Measurements from ENCODE around the gene HNRNPUL2.

The HNRNPUL2 gene

GRCh38 chr11:62712861-62713260, 14.4 kb downstream of the HNRNPUL2 start:
- Histone ChIP-seq H3K27me3 (ENCODE audit: insufficient read depth, low read length) (no peaks in the 10 kb centered on the region), H2BK5ac (ENCODE audit: low read depth, low read length, poor library complexity) (no peak overlapping the region), H3K79me2 (ENCODE audit: control insufficient read depth, insufficient read depth, low read length, poor library complexity) (peaks cover 8% of the 10 kb centered on the region), H4K8ac (ENCODE audit: low read depth, low read length) (no peak overlapping the region), H3K18ac (ENCODE audit: low read length) (no peak overlapping the region), H2AK5ac (ENCODE audit: low read length) (no peak overlapping the region), H3K4me3 (ENCODE audit: low read depth, low read length) (no peak overlapping the region), H2BK12ac (ENCODE audit: low read length) (no peak overlapping the region), H2BK120ac (ENCODE audit: insufficient read depth, low read length, poor library complexity) (no peak overlapping the region), H3K79me1 (ENCODE audit: low read length) (peaks cover 15% of the 10 kb centered on the region), H3K4ac (ENCODE audit: low read depth, low read length) (no peak overlapping the region), H3K9ac (ENCODE audit: low read length) (no peak overlapping the region), H3K14ac (ENCODE audit: low read length) (no peak overlapping the region), H4K12ac (ENCODE audit: low read depth, low read length) (no peak overlapping the region), H3K4me2 (ENCODE audit: low read length) (no peak overlapping the region), H3K9me3 (ENCODE audit: insufficient read depth, low read depth, low read length) (peaks cover 1% of the 10 kb centered on the region), H3K27ac (ENCODE audit: low read depth, low read length) (no peak overlapping the region), H2AFZ (ENCODE audit: insufficient read depth, low read length, poor library complexity) (no peak overlapping the region), H3K23ac (ENCODE audit: low read length) (no peak overlapping the region), H3K36me3 (ENCODE audit: control insufficient read depth in 1 of 2, insufficient read depth in 2 of 2, low read length in 2 of 2) (peaks cover 24 to 50% of the 10 kb centered on the region in 2 experiments), H3K4me1 (ENCODE audit: control insufficient read depth in 1 of 2, insufficient read depth in 2 of 2, low read length in 2 of 2) (peaks cover 11 to 15% of the 10 kb centered on the region in 2 experiments), H4K91ac (ENCODE audit: low read depth, low read length) (no peak overlapping the region)
- no peak for DNase-seq
- WGBS (ENCODE audit: extremely low coverage, insufficient coverage, insufficient read length) = no CpG with 5 or more reads among the region's 3 CpGs

GRCh38 chr11:62712276-62712812, 14.9 kb downstream of the HNRNPUL2 start:
- no peak overlapping the region for H2BK5ac ChIP-seq (ENCODE audit: low read depth, low read length, poor library complexity)
- H4K8ac ChIP-seq (ENCODE audit: low read depth, low read length) = no peak overlapping the region
- no CpG with 5 or more reads among the region's 6 CpGs for WGBS (ENCODE audit: extremely low coverage, insufficient coverage, insufficient read length)
- no peak overlapping the region for H2BK120ac ChIP-seq (ENCODE audit: insufficient read depth, low read length, poor library complexity)
- H3K79me1 ChIP-seq (ENCODE audit: low read length) = peaks cover 15% of the 10 kb centered on the region
- no peaks in the 10 kb centered on the region for H3K27me3 ChIP-seq (ENCODE audit: insufficient read depth, low read length)
- no peak overlapping the region for H3K4me2 ChIP-seq (ENCODE audit: low read length)
- H3K18ac ChIP-seq (ENCODE audit: low read length) = no peak overlapping the region
- H3K4me1 ChIP-seq (ENCODE audit: control insufficient read depth in 1 of 2, insufficient read depth in 2 of 2, low read length in 2 of 2) = peaks cover 12 to 17% of the 10 kb centered on the region in 2 experiments
- peaks cover 20 to 45% of the 10 kb centered on the region in 2 experiments for H3K36me3 ChIP-seq (ENCODE audit: control insufficient read depth in 1 of 2, insufficient read depth in 2 of 2, low read length in 2 of 2)
- H3K27ac ChIP-seq (ENCODE audit: low read depth, low read length) = no peak overlapping the region
- no peak overlapping the region for H4K91ac ChIP-seq (ENCODE audit: low read depth, low read length)
- H3K4ac ChIP-seq (ENCODE audit: low read depth, low read length) = no peak overlapping the region
- H3K9ac ChIP-seq (ENCODE audit: low read length) = no peak overlapping the region
- no peak overlapping the region for H2BK12ac ChIP-seq (ENCODE audit: low read length)
- H3K79me2 ChIP-seq (ENCODE audit: control insufficient read depth, insufficient read depth, low read length, poor library complexity) = peaks cover 8% of the 10 kb centered on the region
- H3K9me3 ChIP-seq (ENCODE audit: insufficient read depth, low read depth, low read length) = peaks cover 1% of the 10 kb centered on the region
- no peak overlapping the region for H4K12ac ChIP-seq (ENCODE audit: low read depth, low read length)
- H3K4me3 ChIP-seq (ENCODE audit: low read depth, low read length) = no peak overlapping the region
- no peak overlapping the region for H3K14ac ChIP-seq (ENCODE audit: low read length)
- no peak overlapping the region for H2AK5ac ChIP-seq (ENCODE audit: low read length)
- no peak overlapping the region for H2AFZ ChIP-seq (ENCODE audit: insufficient read depth, low read length, poor library complexity)
- H3K23ac ChIP-seq (ENCODE audit: low read length) = no peak overlapping the region
- no peak for DNase-seq

- peak overlapping the region; percentile 96 for H4K8ac ChIP-seq (ENCODE audit: low read depth, low read length)
- WGBS (ENCODE audit: extremely low coverage, insufficient coverage, insufficient read length) = no CpG with 5 or more reads among the region's 7 CpGs
Measured at GRCh38 chr11:62710001-62710345, 17.3 kb downstream of the HNRNPUL2 start.

GRCh38 chr11:62709247-62710000, 17.8 kb downstream of the HNRNPUL2 start:
- H3K27me3 ChIP-seq (ENCODE audit: insufficient read depth, low read length) = no peaks in the 10 kb centered on the region
- peak overlapping the region; percentile 6 for H2BK12ac ChIP-seq (ENCODE audit: low read length)
- H3K4ac ChIP-seq (ENCODE audit: low read depth, low read length) = peak overlapping the region; percentile 90
- peak; percentile 99 for DNase-seq
- peak overlapping the region; percentile 90 for H3K27ac ChIP-seq (ENCODE audit: low read depth, low read length)
- peak overlapping the region; percentile 82 for H3K18ac ChIP-seq (ENCODE audit: low read length)
- H3K36me3 ChIP-seq (ENCODE audit: control insufficient read depth in 1 of 2, insufficient read depth in 2 of 2, low read length in 2 of 2) = peaks cover 6 to 22% of the 10 kb centered on the region in 2 experiments
- H4K12ac ChIP-seq (ENCODE audit: low read depth, low read length) = peak overlapping the region; percentile 94
- H3K4me2 ChIP-seq (ENCODE audit: low read length) = peak overlapping the region; percentile 90
- H3K23ac ChIP-seq (ENCODE audit: low read length) = no peak overlapping the region
- peak overlapping the region; percentile 88 for H3K9ac ChIP-seq (ENCODE audit: low read length)
- no CpG with 5 or more reads among the region's 47 CpGs for WGBS (ENCODE audit: extremely low coverage, insufficient coverage, insufficient read length)
- peak overlapping the region; percentile 96 for H4K91ac ChIP-seq (ENCODE audit: low read depth, low read length)
- H4K8ac ChIP-seq (ENCODE audit: low read depth, low read length) = peak overlapping the region; percentile 96
- H2AK5ac ChIP-seq (ENCODE audit: low read length) = peak overlapping the region; percentile 69
- H3K79me1 ChIP-seq (ENCODE audit: low read length) = peaks cover 22% of the 10 kb centered on the region
- H3K14ac ChIP-seq (ENCODE audit: low read length) = peak overlapping the region; percentile 92
- H2AFZ ChIP-seq (ENCODE audit: insufficient read depth, low read length, poor library complexity) = peak overlapping the region; percentile 86
- H3K9me3 ChIP-seq (ENCODE audit: insufficient read depth, low read depth, low read length) = no peaks in the 10 kb centered on the region
- peak overlapping the region; percentile 69 for H3K4me3 ChIP-seq (ENCODE audit: low read depth, low read length)
- H2BK120ac ChIP-seq (ENCODE audit: insufficient read depth, low read length, poor library complexity) = peak overlapping the region; percentile 67
- peak overlapping the region; percentile 88 for H2BK5ac ChIP-seq (ENCODE audit: low read depth, low read length, poor library complexity)
- peaks cover 25 to 30% of the 10 kb centered on the region in 2 experiments for H3K4me1 ChIP-seq (ENCODE audit: control insufficient read depth in 1 of 2, insufficient read depth in 2 of 2, low read length in 2 of 2)
- peaks cover 10% of the 10 kb centered on the region for H3K79me2 ChIP-seq (ENCODE audit: control insufficient read depth, insufficient read depth, low read length, poor library complexity)

More at GRCh38 chr11:62710001-62710345, 17.3 kb downstream of the HNRNPUL2 start:
- Histone ChIP-seq H2BK12ac (ENCODE audit: low read length) (no peak overlapping the region), H3K79me1 (ENCODE audit: low read length) (peaks cover 22% of the 10 kb centered on the region), H3K79me2 (ENCODE audit: control insufficient read depth, insufficient read depth, low read length, poor library complexity) (peaks cover 10% of the 10 kb centered on the region), H3K27ac (ENCODE audit: low read depth, low read length) (peak overlapping the region; percentile 90), H2AK5ac (ENCODE audit: low read length) (peak overlapping the region; percentile 43), H3K4ac (ENCODE audit: low read depth, low read length) (peak overlapping the region; percentile 90), H4K91ac (ENCODE audit: low read depth, low read length) (peak overlapping the region; percentile 96), H3K36me3 (ENCODE audit: control insufficient read depth in 1 of 2, insufficient read depth in 2 of 2, low read length in 2 of 2) (peaks cover 9 to 26% of the 10 kb centered on the region in 2 experiments), H3K9me3 (ENCODE audit: insufficient read depth, low read depth, low read length) (no peaks in the 10 kb centered on the region), H2BK120ac (ENCODE audit: insufficient read depth, low read length, poor library complexity) (peak overlapping the region; percentile 67), H4K12ac (ENCODE audit: low read depth, low read length) (peak overlapping the region; percentile 94), H3K4me1 (ENCODE audit: control insufficient read depth in 1 of 2, insufficient read depth in 2 of 2, low read length in 2 of 2) (peaks cover 25 to 30% of the 10 kb centered on the region in 2 experiments), H2AFZ (ENCODE audit: insufficient read depth, low read length, poor library complexity) (no peak overlapping the region), H3K18ac (ENCODE audit: low read length) (peak overlapping the region; percentile 82), H3K23ac (ENCODE audit: low read length) (no peak overlapping the region), H3K4me3 (ENCODE audit: low read depth, low read length) (peak overlapping the region; percentile 58), H3K14ac (ENCODE audit: low read length) (peak overlapping the region; percentile 92), H2BK5ac (ENCODE audit: low read depth, low read length, poor library complexity) (peak overlapping the region; percentile 88), H3K4me2 (ENCODE audit: low read length) (peak overlapping the region; percentile 90), H3K9ac (ENCODE audit: low read length) (peak overlapping the region; percentile 71), H3K27me3 (ENCODE audit: insufficient read depth, low read length) (no peaks in the 10 kb centered on the region)
- DNase-seq = peak in 1 of 2 donors; percentile 16

Data from trophoblast cell (in vitro differentiated cells and primary cell).